GM18858 (cell line): ENCODE results near the gene BCL10.
A peak's percentile ranks its signal among the peaks of the same experiment; 100 is the strongest.

ENCODE experiments used
- ATAC-seq: cut with Tn5 transposase; IDR thresholded peaks from one replicate; pipeline ENCODE4 v1.9.1; 2021; ENCODE audit not compliant: unreplicated experiment

The BCL10 gene

GRCh38 chr1:85300140-85300539 lies 23.7 kb upstream of the BCL10 start:
- no peak for ATAC-seq

GRCh38 chr1:85297855-85298629 lies 21.6 kb upstream of the BCL10 start:
- peak; percentile 97 for ATAC-seq

GRCh38 chr1:85297538-85297854 lies 21.1 kb upstream of the BCL10 start:
- no peak for ATAC-seq

GRCh38 chr1:85296980-85297379 lies 20.5 kb upstream of the BCL10 start:
- ATAC-seq, result no peak

GRCh38 chr1:85295654-85296053 lies 19.2 kb upstream of the BCL10 start:
- no peak for ATAC-seq

- ATAC-seq, result no peak
These were observed 18.6 kb upstream of the BCL10 start for GRCh38 chr1:85295006-85295431.

GRCh38 chr1:85290826-85291225 lies 14.4 kb upstream of the BCL10 start:
- ATAC-seq, result no peak

- peak; percentile 52 for ATAC-seq
These were observed 13.5 kb upstream of the BCL10 start for GRCh38 chr1:85289848-85290335.

GRCh38 chr1:85289207-85289847 lies 12.9 kb upstream of the BCL10 start:
- peak; percentile 15 for ATAC-seq

- no peak for ATAC-seq
These were observed 7.8 kb upstream of the BCL10 start for GRCh38 chr1:85284202-85284601.

GRCh38 chr1:85283475-85284199 lies 7.2 kb upstream of the BCL10 start:
- no peak for ATAC-seq

- ATAC-seq, result no peak
These were observed 6.0 kb upstream of the BCL10 start for GRCh38 chr1:85282424-85282823.

GRCh38 chr1:85280636-85281035 lies 4.2 kb upstream of the BCL10 start:
- no peak for ATAC-seq

GRCh38 chr1:85279458-85280080 lies 3.1 kb upstream of the BCL10 start:
- no peak for ATAC-seq

- peak; percentile 24 for ATAC-seq
These were observed 2.5 kb upstream of the BCL10 start for GRCh38 chr1:85278853-85279314.

GRCh38 chr1:85277802-85278201 lies 1.4 kb upstream of the BCL10 start:
- ATAC-seq, result no peak

- ATAC-seq, result no peak
These were observed 677 bp upstream of the BCL10 start for GRCh38 chr1:85276978-85277639.

GRCh38 chr1:85275701-85276214 lies 674 bp downstream of the BCL10 start:
- no peak for ATAC-seq

- ATAC-seq, result no peak
These were observed 1.4 kb downstream of the BCL10 start for GRCh38 chr1:85274969-85275453.

GRCh38 chr1:85273397-85273796 lies 3.0 kb downstream of the BCL10 start:
- no peak for ATAC-seq
